Mucosa of descending colon (tissue), 3 donors: ENCODE data around the gene LIPK. TPM values are rescaled to one million over a fixed set of nuclear protein-coding genes. Genes with fewer than 3 reads are reported as not detected.
"Not testable (repeated sequence)": the region's sequence is repeated elsewhere in the genome, so short reads cannot be mapped to it uniquely, and the experiment has no call there.

Experiments used
- ATAC-seq: fragments of 200-7000 bp; cut with Tn5 transposase; one replicate; pipeline ENCODE4 v1.9.1; 2020; ENCODE audit warnings: mild to moderate bottlenecking, moderate library complexity
- DNase-seq, 3 donors: peaks; one replicate each; pipeline ENCODE4 v3.0.0-alpha.2; 2020
- H3K36me3 ChIP-seq: fragments of 200-600 bp; one replicate; pipeline ENCODE4 v1.8.0; 2021; ENCODE audit warnings: low read depth, mild to moderate bottlenecking
- H3K4me1 ChIP-seq: fragments of 200-600 bp; one replicate; pipeline ENCODE4 v1.8.0; 2021; ENCODE audit warnings: low read depth, mild to moderate bottlenecking
- H3K4me3 ChIP-seq: fragments of 200-600 bp; one replicate; pipeline ENCODE4 v1.8.0; 2021; ENCODE audit warnings: mild to moderate bottlenecking
- H3K9me3 ChIP-seq: fragments of 200-600 bp; one replicate; pipeline ENCODE4 v1.8.0; 2021; ENCODE audit warnings: mild to moderate bottlenecking
- intact Hi-C, 2 donors: fragments of 100-400 bp; cut with DNase I in 1 of 2; cut with micrococcal nuclease in 1 of 2; formaldehyde crosslinking; loops; one replicate each; pipeline versions ENCODE4 v1.11.0 to v1.11.1; 2022; cut with DNase I, micrococcal nuclease
- total RNA-seq, 3 donors: library from RNA; stranded (reverse); fragmentation: NEBNext Ultra II Directional in 2 of 3; extraction: Animal tissue kit (Norgen Biotek cat#: 25700) in 2 of 3; gene quantifications; one replicate each; pipeline versions ENCODE4 v1.2.1 to v1.2.4, GENCODE V29; 2021 to 2023
- TF ChIP-seq, protein P1 (sequence below): fragments of 200-600 bp; IDR thresholded peaks from one replicate; pipeline ENCODE4 v1.8.0; 2022; ENCODE audit warnings: antibody characterized with exemption, mild to moderate bottlenecking
- donor health status: DM: no; HTN: no; CAD: no; lungs with moderate emphysema.
- donor health status: DM: no; HTN: no; CAD: no.
- donor health status: DM: no; HTN: yes; CAD: no.

Gene LIPK
- total RNA-seq, 3 donors from 2014 or later = not detected

GRCh38 chr10:88735661-88736060 lies 29.6 kb downstream of the LIPK start:
- TF ChIP-seq, protein P1, sequence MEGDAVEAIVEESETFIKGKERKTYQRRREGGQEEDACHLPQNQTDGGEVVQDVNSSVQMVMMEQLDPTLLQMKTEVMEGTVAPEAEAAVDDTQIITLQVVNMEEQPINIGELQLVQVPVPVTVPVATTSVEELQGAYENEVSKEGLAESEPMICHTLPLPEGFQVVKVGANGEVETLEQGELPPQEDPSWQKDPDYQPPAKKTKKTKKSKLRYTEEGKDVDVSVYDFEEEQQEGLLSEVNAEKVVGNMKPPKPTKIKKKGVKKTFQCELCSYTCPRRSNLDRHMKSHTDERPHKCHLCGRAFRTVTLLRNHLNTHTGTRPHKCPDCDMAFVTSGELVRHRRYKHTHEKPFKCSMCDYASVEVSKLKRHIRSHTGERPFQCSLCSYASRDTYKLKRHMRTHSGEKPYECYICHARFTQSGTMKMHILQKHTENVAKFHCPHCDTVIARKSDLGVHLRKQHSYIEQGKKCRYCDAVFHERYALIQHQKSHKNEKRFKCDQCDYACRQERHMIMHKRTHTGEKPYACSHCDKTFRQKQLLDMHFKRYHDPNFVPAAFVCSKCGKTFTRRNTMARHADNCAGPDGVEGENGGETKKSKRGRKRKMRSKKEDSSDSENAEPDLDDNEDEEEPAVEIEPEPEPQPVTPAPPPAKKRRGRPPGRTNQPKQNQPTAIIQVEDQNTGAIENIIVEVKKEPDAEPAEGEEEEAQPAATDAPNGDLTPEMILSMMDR = no peak
- no peak for ATAC-seq
- H3K9me3 ChIP-seq = no peaks in the 10 kb centered on the region
- no peaks in the 10 kb centered on the region for H3K4me1 ChIP-seq
- H3K36me3 ChIP-seq = no peaks in the 10 kb centered on the region
- no peak for DNase-seq
- H3K4me3 ChIP-seq = no peak overlapping the region
- intact Hi-C loops = no loop called here

DNA sequence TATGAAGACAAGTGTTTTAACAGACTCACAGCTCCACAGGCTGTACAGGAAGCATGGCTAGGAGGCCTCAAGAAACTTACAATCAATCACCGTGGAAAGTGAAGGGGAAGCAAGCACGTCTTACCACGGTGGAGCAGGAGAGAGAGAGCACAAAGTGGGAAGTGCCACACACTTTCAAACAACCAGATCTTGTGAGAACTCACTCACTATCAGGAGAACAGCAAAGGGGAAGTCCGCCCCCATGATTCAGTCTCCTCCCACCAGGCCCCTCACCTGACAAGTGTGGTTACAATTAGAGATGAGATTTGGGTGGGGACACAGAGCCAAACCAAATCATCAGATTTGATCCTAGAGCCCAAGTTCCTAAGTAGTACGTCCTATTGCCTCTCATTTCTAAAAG lies 35.9 kb downstream of the LIPK start:
- not testable (repeated sequence) for ATAC-seq

GRCh38 chr10:88742448-88742847 lies 36.4 kb downstream of the LIPK start:
- H3K4me3 ChIP-seq = no peak overlapping the region

More for the DNA sequence above, 35.9 kb downstream of the LIPK start:
- H3K9me3 ChIP-seq, H3K36me3 ChIP-seq, H3K4me3 ChIP-seq, H3K4me1 ChIP-seq, DNase-seq, intact Hi-C loops: not testable (repeated sequence)

GRCh38 chr10:88744002-88744401 lies 38.0 kb downstream of the LIPK start:
- TF ChIP-seq, protein P1 = no peak
- intact Hi-C loops = no loop called here
- peak; percentile 62 for ATAC-seq
- no peaks in the 10 kb centered on the region for H3K36me3 ChIP-seq
- no peaks in the 10 kb centered on the region for H3K4me1 ChIP-seq
- H3K9me3 ChIP-seq = peaks cover 3% of the 10 kb centered on the region
- peak in 2 of 3 donors; percentile 35 to 36 for DNase-seq
- no peak overlapping the region for H3K4me3 ChIP-seq

More at GRCh38 chr10:88742448-88742847, 36.4 kb downstream of the LIPK start:
- DNase-seq = no peak
- Histone ChIP-seq H3K9me3 (peaks cover 3% of the 10 kb centered on the region), H3K4me1 (no peaks in the 10 kb centered on the region), H3K36me3 (no peaks in the 10 kb centered on the region)
- no peak for ATAC-seq
- TF ChIP-seq, protein P1 = no peak
- intact Hi-C loops = no loop called here

DNA sequence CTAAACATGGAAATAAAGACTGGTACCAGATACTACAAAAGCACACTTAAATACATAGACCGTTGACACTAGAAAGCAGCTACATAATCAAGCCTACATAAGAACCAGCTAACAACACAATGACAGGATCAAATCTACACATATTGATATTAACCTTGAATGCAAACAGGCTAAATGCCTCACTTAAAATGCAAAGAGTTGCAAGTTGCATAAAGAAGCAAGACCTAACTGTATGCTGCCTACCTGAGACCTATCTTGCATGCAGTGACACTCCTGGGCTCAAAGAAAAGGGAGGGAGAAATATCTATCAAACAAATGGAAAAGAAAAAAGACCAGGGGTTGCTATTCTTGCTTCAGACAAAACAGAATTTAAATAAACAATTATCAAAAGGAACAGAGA lies 39.6 kb downstream of the LIPK start:
- no peak for DNase-seq
- H3K36me3 ChIP-seq = no peaks in the 10 kb centered on the region
- ATAC-seq = no peak
- no peak overlapping the region for H3K4me3 ChIP-seq
- intact Hi-C loops = no loop called here
- H3K4me1 ChIP-seq = no peaks in the 10 kb centered on the region
- TF ChIP-seq, protein P1 = no peak
- H3K9me3 ChIP-seq = peaks cover 3% of the 10 kb centered on the region

DNA sequence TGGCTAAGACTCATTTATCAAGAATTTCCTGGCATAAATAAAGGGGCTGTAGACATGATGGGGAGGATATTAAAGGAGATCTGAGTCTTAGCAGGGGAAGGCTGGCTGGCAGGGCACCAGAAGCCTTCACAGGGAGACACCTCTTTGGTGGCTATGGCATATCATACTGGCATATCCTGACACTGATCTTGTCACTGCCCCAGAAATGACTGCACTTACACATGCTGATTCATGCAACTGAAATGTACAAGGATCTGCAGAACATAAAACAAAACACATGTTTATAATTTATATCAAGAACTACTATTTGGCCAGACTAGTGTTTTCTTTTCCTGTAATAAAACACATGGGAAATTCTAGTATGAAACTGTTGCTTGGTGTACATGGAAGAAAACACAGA lies 48.2 kb downstream of the LIPK start:
- H3K4me1 ChIP-seq = no peaks in the 10 kb centered on the region
- no peaks in the 10 kb centered on the region for H3K36me3 ChIP-seq
- TF ChIP-seq, protein P1 = no peak
- intact Hi-C loops = no loop called here
- no peak for ATAC-seq
- H3K4me3 ChIP-seq = no peak overlapping the region
- H3K9me3 ChIP-seq = no peaks in the 10 kb centered on the region
- DNase-seq = no peak
